C1 segment of cervical spinal cord (tissue), 14 donors: Measurements from ENCODE around the gene EMILIN1.

Experiments used
- DNase-seq, 14 donors: peaks; one replicate each; lab custom pipeline; 2025; lab: John Stamatoyannopoulos, UW

EMILIN1 gene

DNA sequence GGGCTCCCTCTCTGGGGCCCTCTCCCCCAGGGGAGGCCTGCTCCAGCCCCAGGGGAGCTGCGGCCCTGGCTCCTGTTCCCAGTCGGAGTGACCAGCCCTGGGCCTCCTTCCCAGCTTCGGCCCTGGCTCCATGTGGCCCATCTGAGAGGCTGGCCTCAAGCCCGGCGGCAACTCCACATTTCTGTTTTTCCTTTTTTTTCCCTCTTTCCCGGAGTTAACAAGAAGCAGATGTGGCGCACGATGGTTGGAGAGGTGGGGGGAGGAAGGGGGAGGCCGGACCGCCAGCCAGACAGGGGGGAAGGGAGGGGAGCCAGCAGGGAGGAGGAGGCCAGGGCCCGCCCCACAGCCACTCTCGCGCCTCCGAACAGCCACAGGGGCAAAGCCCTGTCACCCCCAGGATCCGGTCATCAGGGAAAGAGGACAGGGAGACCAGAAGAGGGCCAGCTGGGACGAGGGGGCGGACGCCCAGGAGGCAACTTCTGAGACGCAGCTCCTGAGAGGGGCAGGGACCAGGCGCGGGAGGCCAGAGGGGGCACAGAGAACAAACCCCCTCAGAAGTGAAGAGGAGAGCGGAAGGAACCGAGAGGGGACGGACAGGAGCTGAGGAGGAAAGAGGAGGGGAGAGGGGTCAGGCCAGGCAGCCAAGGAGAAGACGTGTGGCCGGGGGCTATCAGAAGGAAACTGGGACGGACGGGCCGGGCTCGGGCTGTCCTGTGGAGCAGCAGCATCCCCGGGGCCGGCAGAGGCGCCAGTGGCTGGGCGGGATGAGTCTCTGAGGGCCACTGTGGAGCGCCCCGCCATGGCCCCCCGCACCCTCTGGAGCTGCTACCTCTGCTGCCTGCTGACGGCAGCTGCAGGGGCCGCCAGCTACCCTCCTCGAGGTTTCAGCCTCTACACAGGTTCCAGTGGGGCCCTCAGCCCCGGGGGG, at the start of gene EMILIN1:
TSS of gene EMILIN1 (plus strand) at position 349 of the 928 bp plus-strand sequence. CDS start at position 800, 451 bp downstream.
- DNase-seq: peak in 12 of 14 donors; percentile 8 to 81 (median 54)

DNA sequence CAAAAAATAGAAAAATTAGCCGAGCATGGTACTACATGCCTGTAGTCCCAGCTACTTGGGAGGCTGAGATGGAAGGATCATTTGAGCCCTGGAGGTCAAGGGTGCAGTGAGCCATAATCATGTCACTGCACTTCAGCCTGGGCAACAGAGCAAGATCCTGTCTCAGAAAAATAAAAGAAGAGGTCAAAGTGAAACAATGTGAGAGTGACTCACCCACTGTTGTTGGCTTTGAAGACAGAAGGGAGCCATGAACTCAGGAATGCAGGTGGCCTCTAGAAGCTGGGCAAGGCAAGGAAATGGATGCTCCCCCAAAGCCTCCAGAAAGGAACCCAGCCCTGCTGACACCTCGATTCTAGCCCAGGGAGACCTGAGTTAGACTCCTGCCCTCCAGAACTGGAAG, 49.4 kb upstream of the EMILIN1 start:
- DNase-seq: no peak

DNA sequence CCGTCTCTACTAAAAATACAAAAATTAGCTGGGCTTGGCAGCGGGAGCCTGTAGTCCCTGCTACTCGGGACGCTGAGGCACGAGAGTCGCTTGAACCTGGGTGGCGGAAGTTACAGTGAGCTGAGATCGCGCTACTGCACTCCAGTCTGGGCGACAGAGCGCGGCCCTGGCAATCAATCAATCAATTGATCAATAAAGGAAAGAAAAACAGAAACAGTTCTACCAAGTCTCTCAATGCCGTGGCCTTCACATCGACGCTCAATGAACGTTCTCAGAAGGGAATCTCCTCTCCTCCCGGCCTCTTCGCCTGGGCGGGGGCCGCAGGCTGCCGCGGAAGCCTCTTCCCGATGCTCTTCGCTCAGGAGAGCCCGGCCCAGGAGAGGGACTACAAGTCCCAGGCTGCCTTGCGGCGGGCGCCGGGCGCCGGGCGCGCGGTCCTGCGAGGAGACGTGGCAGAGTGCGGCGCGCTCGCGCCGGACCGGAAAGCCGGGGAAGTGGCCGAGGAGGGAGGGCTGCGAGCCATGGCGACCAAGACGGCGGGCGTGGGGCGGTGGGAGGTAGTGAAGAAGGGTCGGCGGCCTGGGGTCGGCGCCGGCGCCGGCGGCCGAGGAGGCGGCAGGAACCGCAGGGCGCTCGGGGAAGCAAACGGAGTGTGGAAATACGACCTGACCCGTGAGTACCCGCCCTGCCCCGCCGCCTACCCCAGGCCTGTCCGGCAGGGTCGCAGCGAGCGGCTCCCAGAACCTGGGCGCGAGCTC, 45.7 kb upstream of the EMILIN1 start, which contains the start of gene TMEM214:
TSS of gene TMEM214 (plus strand) at position 471 of the 758 bp plus-strand sequence. CDS start at position 522, 51 bp downstream.
- DNase-seq: peak in 13 of 14 donors; percentile 32 to 88 (median 74)

GRCh38 chr2:27033253-27033852, 45.1 kb upstream of the EMILIN1 start:
- DNase-seq: no peak

DNA sequence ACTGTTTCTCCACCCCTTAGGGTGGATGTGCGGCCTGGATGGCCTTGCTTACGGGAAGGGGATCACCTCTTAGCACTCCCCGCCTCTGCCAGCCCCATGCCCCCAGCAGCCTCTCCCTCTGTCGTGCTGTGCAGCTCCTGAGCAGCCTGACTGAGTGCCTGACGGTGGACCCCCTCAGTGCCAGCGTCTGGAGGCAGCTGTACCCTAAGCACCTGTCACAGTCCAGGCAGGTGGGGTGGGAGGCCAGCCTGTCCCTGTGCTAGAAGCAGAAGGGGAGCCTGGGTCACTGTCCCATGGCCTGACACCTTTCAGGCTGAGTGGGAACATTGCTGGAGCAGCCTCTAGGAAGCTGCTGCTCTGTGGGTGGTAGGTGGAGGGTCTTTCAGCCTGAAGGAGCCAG, 40.4 kb upstream of the EMILIN1 start:
- DNase-seq: no peak

- no peak for DNase-seq
Measured at GRCh38 chr2:27038631-27039339, 39.6 kb upstream of the EMILIN1 start.

DNA sequence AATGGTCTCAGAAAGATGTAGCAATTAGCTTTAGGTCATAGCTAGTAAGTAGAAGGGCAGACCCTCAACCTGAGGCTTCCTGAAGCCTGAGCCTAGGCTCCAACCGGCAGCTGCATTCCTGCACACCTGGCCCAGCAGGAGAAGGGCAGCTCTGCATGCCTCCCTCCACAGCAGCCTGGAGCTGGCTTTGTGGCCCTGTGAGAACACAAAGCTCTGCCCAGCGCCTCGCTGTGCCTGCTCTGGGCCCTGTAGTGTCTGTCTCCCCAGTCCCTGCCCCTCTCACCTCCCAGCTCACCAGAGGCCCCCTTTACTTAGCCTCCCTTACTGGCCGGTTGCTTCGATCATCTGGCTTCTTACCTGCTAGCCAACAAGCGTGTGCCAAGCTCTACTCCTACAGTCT, 39.0 kb upstream of the EMILIN1 start:
- no peak for DNase-seq

DNA sequence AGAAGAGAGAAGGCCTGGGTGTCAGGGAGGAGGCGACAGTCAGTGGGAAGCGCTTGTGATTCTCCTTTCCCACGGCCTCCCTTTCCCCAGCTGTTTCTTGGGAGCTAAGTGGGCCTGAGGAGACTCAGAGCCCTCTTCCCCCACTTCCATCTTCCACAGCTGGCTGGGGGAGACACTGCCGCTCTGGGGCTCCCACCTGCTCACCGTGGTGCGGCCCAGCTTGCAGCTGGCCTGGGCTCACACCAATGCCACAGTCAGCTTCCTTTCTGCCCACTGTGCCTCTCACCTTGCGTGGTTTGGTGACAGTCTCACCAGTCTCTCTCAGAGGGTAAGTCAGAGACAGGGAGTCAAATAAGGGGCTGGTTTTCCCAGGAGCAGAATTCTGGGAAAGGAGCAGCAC, 38.5 kb upstream of the EMILIN1 start:
- DNase-seq: no peak

DNA sequence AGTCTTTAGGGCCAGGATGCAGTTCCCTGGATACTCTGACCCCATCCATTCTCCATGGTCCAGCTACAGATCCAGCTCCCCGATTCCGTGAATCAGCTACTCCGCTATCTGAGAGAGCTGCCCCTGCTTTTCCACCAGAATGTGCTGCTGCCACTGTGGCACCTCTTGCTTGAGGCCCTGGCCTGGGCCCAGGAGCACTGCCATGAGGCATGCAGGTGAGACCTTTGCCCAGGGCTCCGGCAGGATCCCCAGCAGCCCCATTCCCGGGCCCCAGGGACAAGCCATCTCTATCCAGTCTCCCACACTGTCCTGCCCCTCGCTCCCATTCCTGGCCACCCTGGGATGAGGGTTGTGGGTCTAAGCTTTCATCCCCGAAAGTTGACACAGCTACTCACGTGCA, 38.1 kb upstream of the EMILIN1 start:
- no peak for DNase-seq

DNA sequence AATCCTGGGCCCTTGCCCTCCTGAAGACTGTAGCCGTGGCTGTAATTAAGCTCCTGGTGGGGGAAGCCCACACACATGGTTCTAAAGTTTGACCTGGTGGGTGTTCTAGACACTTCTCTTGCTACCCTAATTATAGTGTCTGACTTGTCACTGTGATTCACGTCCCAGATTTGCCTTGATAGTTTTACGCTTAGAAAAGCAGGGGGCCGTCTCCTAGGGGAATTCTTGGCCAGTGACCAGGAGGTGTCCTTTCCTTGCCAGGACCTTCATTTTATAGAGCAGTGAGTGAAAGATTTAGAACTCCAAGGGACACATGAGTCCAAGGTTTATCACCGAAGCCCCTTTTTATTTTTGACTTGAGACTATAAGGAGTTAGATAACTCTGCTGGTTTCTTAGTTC, 36.7 kb upstream of the EMILIN1 start:
- no peak for DNase-seq

DNA sequence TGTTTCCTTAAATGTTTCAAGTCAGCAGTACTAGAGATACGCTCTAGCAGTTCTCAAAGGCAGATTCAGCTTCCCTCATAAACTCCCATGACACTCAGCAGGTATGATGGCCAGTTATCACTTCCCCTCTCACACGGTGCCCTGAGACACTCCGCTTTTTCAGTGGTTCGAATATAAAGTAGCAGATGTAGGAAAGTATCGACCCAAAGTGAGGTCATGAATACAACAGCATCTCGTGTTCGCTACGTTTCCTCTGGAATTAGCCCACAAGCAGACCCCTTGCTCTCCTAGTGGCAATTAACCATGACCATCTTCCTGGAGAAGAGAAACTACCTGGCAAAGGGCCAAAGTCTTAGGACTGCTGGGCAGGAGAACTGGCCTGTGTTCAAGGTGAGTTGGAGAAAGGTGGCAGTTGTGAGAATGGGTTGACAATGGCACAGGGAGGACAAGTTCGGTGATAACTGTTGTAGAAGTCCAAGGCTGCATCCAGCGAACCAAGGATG, 36.2 kb upstream of the EMILIN1 start:
- DNase-seq: no peak

DNA sequence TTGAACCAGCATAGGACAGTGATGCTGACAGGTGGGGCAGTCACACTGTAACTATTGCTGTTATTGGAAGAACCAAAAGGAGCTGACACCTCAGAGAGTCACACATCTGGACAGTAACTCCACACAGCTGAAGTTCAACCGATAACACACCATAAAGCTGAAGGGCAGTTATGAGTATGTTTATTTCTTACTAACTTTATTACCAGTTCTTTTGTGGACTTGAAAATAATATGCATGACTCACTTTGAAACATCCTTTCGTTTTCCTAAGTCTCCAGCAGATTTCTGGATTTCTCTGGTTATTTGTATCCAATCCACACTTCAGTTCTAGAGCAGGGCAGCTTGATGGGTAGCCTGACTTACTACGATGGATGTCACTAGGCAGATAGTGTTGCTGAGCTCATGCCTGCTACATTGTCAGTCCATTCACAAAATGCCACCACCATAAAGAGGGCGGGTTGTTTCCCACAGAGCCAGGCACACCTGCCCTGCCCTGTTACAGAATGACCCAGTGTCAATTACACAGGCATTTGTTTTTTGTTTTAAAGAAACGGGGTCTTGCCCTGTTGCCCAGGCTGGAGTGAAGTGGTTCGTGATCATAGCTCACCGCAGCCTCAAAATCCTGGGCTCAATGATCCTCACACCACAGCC, 35.3 kb upstream of the EMILIN1 start:
- DNase-seq: no peak

DNA sequence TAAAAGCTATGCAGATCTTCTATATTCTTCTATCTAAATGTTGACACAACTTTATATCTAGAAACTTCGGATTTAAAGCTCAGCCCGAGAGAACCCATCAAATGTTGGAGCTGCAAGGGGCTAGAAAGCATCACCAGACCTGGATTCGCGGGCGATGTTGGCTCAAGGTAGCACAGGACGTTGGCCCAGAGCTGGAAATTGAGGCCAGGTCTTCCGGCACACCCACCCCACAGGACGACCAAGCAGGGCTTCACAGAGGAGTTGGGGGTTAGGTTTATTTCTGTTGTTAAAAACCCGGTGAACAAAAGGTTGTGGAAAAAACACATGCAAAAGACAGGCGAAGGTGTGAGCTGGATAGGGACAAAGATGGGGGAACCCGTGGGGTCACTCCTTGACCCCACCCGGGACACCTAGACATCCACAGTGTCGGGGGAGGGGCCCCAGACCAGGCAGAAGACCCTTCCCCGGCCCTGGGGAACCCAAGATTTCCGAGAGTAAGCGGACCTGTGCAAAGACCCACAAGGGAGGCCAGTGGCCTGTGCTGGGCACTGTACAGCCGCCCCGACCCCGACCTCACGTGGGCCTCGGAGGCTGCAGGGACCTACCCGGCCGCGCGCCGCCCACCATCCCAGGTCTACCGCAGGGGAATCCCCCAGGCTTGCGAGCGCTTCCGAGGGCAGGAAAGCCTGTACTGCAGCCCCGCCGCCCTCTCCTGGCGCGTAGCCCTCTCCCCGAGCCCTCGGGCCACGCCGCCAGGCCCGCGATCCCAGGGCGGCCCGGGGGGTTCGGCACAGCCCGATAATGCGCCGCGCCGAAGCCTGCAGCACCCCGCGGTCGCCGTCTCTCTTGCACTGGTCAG, 28.8 kb upstream of the EMILIN1 start:
- peak in 4 of 14 donors; percentile 41 to 63 (median 48) for DNase-seq

DNA sequence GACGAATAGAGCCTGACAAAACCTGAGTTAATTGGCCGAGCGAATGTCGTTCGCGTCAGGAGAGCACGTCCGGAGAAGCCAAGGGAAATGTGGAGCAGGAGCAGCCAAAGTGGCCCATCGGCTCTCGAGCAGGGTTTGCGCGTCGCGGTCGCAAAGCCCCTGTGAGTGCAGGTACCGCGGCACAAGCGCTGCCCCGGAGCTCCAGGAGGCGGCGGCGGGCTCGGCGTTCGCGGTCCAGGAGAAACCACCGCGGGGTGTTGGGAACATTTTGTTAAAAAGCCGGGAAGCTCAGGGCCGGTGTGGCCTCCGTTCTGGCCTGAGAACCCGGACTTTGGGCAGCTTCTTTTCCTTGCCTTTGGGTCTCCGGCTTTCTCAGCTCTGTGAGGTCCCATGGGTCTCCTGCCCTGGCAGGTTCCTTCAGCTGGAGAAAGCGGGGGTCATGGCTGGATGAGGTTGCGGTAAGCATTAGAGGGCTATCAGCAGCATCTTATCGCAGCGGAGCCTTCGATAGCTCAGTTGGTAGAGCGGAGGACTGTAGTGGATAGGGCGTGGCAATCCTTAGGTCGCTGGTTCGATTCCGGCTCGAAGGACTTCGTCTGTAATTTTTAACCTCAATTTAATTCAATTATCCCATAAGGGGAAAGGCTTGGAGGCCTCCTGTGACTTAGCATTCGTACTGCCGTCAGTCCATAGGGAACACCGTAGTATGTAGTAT, 28.0 kb upstream of the EMILIN1 start:
- DNase-seq: peak; percentile 67 to 94 (median 88)

DNA sequence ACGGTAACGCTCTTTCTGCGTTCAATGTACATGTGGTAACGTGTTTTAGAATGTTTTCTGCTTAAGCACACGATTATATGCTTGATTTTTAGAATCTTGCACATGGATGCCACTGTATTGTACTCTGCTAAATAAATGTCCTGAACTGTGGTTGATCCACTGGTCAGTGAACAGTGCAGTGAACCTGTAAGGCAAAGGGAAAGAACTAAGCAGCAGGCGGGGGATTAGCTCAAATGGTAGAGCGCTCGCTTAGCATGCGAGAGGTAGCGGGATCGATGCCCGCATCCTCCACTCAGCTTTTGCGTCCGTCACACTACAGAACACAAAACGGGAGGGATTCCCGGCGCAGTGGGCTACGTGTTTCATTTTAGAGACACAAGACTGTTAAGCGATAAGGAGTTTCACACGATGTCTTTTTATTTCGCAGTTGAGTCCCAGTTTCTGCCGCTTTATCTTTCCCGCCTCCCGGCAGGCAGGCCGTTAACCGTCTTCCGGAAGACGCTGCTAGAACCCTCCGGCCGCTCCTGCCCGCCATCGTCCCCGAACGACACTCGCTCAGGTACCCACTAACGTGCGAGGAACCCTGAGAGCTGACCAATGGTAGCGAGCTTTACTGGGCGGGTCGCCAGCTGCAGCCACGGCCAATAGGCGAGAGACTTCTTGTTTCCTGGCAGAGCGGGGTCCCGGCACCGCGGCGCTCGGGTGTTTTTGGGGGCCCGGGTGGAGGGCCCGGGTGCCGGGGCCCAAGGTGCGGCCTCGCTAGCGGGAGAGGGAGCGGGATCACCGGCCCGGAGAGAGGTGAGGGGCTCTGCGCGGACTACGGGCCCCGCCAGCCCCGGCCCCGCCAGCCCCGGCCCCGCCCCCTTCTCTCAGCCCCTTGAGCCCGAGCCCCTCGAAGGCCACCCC, 27.2 kb upstream of the EMILIN1 start, which contains the start of gene AGBL5:
TSS of gene AGBL5 (plus strand) at position 673 of the 906 bp plus-strand sequence. CDS start 1,291 bp downstream, outside the sequence.
- peak in 13 of 14 donors; percentile 67 to 93 (median 90) for DNase-seq

GRCh38 chr2:27051902-27052645, 26.3 kb upstream of the EMILIN1 start:
- peak in 4 of 14 donors; percentile 27 to 70 (median 50) for DNase-seq

DNA sequence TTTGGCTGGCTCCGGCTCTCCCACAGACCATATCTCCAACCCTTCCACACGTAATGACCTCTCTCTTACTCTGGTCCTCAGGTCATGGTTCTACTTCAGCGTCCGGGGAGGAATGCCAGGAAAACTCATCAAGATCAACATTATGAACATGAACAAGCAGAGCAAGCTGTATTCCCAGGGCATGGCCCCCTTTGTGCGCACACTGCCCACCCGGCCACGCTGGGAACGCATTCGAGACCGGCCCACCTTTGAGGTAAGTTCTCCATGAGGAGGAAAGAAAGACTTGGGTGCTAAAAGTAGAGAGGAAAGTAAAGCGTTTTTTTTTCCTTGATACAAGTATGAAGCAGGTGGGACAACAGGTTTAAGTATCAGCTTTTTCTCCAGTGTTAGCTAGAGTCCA, 25.1 kb upstream of the EMILIN1 start:
- no peak for DNase-seq
